GM12892 (cell line): ENCODE data around the gene MYO5B.

Source experiments
- POLR2A ChIP-seq: IDR thresholded peaks from 2 replicates; pipeline ENCODE4 v1.6.1; 2011; ENCODE audit warnings: low read depth, low read length, control low read depth
- TAF1 ChIP-seq: IDR thresholded peaks from 2 replicates; pipeline ENCODE4 v1.6.1; 2011; ENCODE audit warnings: low read depth, mild to moderate bottlenecking, control low read depth, low read length, borderline replicate concordance

DNA sequence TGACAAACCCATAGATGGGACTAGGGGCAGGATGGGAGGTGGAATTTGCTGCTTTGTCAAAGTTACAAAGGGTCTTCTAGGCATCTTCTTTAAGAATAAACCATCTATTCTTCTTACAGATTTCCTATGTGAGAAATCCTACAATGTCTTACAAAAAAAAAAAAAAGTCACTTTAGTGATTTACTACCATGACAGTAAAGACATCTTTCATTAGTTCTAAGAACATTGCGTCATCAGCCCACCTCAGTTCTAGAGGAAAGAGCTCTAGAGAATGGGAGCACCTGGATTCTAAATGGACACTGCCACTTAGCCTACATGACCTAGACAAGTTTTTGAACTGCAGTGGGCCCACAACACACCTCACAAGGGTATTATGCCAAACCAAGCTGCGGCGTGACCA, 172.0 kb downstream of the MYO5B start:
- TF ChIP-seq TAF1 (no peak), POLR2A (no peak)
